GM19467 (cell line): ENCODE measurements around the gene LRFN2.

Experiments used
- ATAC-seq: cut with Tn5 transposase; IDR thresholded peaks from one replicate; pipeline ENCODE4 v1.9.1; 2021; ENCODE audit warnings: mild to moderate bottlenecking, moderate library complexity; ENCODE audit not compliant: unreplicated experiment

Gene LRFN2

DNA sequence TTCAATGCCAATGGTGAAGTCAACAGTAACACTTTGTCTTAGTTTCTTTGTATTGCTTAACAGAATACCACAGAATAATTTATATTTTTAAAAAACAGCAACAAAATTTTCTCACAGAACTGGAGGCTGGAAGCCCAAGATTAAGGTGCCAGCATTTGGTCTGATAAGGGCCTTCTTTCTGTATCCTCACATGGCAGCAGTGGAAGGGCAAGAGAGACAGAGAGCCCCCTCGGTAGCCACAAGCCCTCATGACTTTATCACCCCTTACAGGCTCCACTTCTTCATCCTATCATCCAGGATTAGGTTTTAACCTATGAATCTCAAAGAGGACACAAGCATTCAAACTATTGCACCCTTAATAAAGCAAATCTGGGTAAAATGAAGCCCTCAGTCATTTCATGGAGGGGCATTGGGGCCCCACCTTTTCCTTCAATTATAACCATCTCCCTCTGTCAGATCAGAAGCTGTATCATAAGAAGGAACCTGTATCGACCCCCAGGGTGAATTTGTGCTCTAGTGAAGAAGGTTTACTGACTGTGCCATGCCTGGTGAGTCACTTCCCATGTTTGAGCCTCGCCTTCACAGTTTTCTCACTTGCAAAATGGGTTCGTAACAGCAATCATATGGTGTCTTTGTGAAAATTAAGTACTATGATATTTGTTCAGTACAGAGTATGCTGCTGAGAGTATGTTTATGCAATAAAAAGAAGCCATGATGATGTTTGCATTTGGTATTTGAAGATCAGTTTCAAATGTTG lies 178.2 kb downstream of the LRFN2 start:
- no peak for ATAC-seq

DNA sequence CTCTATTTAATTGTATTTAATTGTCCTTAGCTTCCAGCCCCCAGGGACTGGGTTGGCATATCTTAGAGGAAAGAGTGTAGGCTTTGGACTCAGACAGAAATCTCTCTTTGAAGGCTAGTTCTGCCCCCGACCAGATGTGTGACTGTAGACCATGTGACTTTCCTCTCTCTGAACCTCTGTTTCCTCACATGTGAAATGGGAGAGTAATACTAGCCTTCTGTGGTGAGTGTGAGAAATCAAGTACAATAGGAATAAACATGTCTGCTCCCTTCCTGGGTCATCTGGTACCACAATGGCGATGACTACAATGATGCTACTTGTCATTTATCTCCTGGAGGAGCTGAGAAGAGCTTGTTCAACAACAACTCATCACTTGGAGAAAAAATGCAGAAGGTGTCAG lies 179.9 kb downstream of the LRFN2 start:
- no peak for ATAC-seq

DNA sequence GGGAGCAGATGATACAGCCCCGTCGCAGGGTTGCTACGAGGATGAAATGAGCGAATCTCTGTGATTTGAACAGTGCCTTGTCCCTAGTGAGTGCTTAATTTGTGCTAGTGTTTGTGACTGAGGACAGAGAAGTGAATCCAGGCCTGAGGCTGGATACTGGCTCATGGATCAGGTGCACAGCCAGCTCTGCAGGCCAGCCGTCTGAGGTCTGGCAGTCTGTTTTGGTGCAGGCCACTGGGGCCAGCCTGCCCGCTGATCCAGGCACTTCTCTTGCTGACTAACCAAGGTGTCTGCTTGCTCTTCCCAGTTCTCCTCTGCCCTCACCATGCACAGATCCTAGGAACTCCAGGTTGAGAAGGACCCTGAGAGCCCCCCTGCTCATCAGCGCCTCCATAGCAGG lies 181.0 kb downstream of the LRFN2 start:
- no peak for ATAC-seq

DNA sequence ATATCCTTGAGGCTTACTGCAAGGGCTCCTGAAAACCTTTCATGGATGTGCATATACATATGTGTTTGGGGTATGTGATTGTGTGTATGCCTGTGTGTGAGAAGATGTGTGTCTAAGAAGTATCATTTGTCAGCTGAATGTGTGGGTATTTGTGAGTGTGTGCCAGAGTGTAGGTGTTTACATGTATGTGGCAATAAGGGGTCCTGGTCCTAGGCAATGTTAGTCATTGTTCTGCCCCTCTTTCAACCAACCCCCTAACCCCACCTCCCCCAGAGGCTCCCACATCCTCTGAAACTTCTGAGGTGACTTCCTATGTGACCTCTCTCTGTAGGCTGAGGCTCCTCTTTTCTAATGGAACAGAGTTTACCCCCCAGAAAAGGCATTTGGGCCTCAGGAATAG lies 186.4 kb downstream of the LRFN2 start:
- ATAC-seq, result no peak

DNA sequence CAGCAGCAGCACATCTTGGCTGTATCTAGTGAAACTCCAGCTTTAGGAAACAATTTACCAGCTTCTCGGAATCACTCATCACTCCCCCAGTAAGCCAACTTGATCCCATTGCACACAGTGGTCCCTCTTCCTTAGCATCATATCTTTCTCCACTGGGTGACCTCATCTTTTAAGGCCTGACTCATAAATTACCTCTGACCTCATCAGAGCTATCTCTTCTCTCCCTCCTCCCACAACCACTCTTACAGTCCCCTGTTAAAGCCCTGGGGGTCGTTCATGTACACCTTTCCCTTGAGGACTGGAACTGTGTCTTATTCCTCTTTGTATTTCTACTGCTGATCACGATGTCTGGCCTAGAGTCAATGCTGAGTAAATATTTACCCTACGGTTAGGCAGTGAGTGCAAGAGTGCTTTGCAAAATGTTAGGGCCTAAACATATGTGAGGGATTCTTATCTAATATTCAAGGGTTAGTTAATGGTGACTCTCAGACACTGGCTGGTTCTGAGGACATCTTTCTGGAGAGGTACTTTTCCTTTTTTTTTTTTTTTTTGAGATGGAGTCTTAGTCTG lies 187.2 kb downstream of the LRFN2 start:
- ATAC-seq, result no peak

DNA sequence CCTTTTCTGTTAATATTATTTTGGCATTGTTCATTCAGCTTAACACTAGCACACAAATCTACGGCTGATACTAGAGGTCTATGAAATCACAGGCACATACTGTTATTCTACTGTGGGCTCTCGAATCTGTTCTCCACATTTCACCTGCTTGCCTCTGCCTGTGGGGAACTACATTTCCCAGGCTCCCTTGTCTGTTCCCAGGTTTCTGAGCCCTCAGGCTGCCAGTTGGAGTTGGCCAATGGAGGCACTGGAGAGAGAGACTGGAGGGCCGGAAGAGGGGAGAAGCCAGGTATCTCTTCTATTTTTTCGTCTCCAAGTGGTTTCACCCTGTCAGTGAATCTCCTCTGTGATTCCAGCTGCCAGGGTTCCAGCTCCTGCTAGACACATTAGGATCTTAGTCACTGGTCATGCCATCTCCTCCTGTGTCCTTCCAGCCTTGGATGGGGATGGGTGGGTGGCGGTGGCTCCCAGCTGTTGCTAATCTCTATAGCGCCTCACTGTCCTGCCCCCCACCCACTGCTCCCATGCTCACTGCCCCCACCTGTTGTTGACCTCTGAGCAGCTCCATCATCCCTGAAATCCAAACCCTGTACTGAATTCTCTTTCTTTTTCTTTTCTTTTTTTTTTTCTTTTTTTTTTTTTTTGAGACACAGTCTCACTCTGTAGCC lies 188.2 kb downstream of the LRFN2 start:
- ATAC-seq, result no peak

DNA sequence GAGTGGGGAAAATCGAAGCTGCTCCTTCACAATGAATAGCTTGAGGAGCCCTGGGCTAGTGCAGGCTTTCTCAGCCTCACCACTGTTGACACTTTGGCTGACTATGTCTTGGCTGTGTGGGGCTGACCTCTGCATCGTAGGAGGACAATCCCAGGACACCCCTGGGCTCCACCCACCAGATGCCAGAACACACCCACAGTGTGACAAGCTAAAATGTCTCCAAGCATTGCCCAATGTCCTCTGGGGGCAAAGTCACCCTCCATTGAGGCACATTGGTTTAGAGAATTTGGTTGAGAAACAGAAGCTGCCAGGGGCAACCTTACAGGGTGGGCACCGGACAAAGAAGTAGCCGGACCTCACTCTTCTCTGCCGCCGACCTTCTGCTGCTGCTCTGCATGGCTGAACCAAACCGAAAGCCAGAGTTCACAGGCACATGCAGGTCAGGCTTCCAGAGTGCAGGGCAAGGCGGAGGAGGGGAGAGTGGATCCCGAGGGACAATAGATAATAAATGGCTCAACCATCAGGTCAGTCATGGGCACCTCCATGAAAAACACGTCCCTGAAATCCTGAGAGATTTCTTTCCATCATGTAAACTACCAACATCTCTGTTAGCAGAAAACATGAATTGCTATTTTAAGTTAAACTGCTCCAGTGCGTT lies 189.0 kb downstream of the LRFN2 start:
- no peak for ATAC-seq

DNA sequence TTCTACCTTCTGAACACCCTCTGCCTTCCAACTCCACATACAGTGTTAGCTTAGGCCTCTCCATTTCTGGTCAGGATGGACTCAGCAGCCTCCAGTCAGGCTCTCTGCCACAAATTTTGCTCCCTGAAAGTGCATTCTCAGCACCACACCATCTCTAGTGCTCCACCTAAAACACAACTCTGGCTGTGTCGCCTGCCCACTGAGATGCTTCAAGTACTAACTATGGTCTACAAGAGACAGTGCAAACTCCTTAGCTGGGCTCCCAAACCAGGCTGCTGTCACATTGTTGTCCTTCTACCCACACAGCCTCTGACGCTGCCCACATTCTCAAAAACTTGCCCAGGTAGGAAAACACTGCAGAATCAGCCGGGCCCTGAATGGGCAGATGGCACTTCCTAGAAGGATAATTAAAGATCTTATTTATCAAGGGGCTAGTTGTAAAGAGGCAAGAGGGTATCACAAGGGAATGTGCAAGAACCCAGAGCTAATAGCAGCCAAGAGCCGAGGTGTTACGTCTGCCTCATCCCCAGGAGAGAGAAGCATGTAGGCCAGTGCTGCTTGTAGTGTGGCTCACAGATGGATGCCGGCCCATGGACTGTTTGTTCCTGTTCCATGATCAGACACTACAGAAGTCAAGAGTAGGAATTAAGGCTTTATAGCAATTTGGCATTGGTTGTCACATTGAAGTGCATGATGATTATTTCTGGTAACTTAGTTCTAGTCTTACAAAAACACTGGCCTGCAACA lies 189.7 kb downstream of the LRFN2 start:
- ATAC-seq, result no peak

DNA sequence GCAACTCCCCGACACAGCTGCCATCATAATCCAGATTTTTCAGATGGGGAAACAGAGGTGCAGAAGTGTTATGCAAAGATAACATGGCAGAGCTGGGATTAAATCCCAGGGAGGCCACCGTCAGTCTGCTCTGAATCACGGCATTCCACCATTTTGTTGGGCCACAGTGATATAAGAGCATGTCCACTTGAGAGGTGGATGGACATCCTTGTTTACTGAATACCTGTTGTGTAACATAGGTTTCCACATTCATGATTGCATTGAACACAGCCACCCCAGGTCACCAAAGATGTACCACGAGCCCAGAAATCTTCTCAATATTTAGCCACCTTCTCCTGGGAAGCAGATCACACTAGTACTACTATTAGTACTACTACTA lies 191.5 kb downstream of the LRFN2 start:
- ATAC-seq, result no peak

DNA sequence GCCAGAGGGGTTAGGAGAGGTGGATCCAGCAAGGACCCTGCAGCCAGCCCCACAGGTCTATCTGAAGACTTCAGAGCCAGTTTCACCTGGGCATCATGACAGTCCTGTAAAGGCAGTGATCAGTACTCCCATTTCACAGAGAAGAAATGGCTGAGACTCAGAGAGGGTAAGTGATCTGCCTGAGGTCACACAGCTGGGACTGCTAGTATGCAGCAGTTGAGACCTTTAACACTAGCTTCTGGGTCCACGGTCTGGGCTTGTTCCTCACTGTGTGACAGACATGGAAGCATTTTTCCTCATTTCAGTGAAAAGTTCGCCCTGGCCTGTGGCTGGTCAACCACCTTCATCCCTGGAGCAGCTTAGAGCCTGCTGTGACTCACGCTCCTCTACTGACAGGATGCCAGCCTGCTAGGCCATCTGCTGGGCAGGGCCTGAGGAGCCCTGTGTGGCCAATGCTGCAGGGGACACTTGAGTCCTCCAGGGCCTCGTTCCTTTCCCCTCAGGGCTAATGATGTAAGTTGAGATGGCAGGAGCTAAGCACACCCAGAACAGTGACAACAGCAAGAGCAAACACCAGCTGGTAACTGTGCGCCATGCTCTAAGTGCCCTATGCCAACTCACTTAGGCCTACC lies 192.0 kb downstream of the LRFN2 start:
- no peak for ATAC-seq

DNA sequence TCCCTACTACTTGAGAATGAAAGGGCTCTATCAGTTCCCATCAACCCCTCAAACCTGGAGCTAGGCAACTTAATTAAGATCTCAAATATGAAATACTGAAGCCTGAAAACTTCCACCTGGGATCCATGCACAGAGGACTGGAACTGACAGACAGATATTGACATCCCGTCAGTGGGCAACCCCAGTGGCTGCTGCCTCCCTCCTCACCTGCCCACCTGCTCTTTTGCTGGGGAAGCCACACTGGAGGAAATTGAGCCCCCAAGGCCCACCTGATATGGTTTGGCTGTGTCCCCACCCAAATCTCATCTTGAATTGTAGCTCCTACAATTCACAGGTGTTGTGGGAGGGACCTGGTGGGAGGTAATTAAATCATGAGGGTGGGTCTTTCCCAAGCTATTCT lies 192.8 kb downstream of the LRFN2 start:
- no peak for ATAC-seq

DNA sequence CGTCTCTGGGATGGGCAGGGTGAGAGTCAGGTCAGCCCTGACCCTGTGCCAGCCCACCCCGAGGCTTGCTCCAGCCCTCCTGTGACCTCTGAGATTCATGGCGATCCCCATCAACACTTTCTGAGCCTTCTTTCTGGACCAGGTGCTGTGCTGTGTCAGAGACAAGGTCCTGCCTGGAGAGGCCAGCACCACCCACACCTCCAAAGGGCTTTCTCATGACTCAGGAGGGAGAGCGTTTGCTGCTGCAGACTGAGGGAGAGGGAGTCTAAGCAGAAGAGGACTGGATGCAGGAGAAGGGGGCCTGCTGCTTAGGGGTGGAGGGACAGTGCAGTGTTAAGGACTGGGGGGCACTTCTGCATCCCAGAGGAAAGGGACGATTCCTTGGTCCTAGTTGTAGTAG lies 193.5 kb downstream of the LRFN2 start:
- ATAC-seq, result no peak

DNA sequence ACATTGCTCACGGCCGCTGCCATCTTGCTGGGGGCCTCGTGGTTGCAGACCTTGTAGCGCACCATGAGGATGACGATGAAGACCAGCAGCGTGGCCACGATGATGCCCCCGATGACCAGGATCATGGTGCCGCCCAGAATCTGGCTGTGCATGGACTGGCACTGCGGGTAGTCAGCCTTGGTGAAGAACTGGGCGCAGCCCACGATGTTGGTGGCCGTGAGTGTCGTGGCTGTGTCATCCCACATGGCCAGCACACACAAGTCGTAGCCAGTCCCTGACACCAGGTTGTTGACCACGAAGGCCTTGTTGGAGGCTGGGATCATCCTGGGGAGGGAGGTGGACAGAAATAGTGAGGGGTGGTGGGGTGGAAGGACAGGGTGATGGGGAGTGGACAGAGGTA lies 194.6 kb downstream of the LRFN2 start:
- no peak for ATAC-seq

DNA sequence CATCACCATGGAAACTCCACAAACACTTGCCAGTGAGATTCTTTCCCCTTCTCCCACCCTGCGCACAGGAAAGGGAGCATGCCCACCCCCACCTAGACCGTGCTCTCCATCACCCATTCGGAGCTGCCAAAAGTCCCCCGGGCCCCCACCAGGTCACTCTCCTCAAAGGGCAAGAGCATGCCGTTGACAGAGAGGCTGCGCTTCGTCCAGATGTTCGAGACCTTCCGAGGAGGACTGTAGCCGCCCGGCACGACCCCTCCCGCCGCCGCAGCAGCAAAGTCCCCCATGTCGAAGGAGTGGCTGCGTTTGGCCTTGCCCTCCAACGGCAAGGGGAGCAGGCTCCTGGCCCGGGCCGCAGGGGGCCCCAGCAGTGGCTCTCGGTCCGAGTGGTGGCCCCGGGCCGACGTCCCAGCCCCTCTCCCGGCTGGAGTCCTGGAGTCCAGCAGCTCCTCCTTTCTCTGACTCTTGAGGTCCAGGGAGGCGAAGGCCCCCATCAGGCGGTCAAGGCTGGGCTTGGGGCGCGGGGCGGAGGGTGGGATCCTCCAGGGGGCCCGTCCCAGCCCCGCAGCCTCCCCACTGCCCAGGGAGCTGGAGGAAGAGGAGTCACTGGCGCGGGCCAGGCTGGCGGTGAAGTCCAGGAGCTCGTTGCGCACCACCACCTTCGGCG lies 195.2 kb downstream of the LRFN2 start:
- no peak for ATAC-seq

DNA sequence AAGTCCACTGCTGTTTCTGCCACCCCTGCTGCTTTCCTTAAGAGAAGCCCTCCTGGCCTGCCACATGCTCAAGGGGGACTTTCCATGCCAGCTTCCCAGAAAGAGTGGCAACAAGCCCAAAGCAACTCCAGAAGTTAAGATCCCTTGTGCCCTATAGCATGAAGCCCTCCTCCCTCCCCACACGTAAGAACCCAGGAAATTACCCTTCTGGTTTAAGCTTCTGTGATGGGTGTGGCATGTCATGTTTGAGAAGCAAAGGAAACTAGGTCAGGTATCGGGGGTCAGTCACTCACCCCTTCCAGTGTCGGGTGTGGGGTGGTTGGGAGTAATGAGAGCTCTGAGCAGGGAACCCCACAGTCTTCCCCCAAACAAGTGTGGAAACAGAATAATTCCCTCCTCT lies 196.1 kb downstream of the LRFN2 start:
- ATAC-seq, result no peak

DNA sequence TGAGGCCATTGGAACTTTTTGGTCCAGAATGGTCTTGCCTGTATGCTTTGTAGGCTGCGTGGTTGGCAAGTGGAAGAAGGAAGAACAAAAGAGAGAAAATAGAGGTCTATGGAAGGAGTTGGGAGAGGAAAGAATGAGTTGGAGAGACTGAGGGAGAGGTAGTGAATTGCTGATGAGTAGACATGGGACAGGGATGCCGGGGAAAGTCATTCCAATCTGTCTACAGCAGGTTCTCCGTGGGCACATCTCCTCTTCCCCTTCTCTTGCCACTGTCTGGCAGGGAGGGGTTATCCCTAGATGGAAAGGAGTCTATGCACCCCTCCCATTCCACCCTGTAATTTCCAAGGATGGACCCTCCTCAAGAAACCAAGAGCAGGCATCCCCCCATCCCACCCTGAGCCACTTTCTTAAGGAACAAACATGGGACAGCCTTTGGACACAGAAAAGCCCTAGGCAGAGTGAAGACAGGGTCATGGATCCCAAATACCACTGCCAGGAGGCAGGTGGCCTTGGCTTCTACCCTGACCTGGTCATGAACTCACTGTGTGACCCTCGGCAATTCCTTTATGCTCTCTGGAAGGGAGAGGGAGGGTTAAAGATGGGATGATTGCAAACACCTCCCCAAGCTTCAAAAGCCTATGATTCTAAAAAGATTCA lies 196.9 kb downstream of the LRFN2 start:
- ATAC-seq, result no peak

DNA sequence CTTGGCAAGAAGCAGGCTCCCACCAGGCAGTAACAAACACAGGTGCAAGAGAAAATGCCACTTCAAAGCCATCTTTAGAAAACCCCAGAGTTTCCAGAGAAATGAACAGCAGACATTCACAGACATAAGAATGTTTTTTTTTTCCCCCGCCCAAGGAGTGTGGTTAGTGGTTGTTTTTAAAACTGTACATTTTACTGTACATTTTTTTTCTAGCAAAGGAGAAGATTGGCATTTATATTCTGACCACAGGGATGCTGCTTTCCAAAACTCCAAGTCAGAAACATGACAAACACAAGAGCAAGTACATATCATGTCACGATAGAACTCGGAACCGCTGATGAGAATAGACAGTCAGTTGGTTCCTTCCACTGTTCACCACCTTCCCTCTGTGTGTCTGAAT lies 197.9 kb downstream of the LRFN2 start:
- ATAC-seq, result no peak

DNA sequence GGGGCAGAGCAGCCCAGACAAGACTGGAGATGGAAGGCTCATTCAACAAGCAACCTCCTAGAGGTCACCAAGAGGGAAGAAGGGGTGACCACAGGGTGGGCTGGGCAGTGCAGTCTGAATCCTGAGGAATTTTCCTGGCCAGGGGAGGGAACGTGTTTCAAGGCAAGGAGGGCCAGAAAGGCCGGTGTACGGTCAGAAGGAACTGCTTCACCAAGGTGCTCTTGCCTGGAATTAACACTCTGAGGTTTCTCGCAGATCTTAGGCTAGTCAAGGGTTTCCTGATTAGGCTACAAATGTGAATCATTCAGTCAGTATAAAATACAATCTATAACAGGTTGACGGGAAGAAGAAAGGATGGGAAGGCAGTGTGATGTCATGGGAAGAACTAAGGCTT lies 199.3 kb downstream of the LRFN2 start:
- ATAC-seq, result no peak

DNA sequence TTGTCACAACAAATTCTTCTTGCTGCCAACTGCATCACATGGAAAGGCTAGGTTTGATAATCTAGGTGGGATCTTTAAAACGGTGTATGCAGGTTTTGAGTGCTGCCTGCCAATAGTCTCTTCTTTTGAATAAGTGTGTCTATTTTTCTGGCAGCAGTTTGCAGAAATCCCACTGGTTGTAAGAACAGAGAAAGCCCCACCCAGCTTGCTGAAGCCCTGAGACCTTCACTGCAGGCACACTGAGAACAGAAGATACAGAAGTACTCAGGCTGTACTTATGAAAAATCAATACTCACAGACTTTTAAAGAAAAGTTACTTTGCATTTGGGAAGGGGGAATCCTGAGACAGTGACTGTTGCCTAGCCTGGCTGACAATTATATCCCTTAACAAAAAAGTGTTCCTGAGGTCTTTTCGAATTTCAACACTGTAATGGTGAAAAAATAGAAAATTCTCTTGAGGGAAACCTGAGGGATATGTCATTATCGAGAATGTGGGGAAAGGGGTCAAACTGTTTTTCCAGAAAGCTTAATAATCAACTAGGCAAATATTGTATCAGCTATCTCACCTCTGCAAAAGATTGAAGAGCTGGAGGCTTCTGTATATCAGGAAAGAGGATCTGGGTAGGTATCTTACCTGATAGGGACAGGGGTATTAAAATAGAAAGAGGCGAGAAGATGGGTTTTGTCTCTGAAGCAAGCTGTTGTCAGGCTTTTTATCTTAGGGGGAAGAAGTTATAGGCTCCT lies 199.9 kb downstream of the LRFN2 start:
- no peak for ATAC-seq
